Measurements from ENCODE around the gene PMEPA1. TPM values are rescaled to one million over a fixed set of nuclear protein-coding genes. Genes with fewer than 3 reads are reported as not detected.

Gene PMEPA1
- total RNA-seq, 4 donors from 2014 or later = 10.4 to 37.8 (median 17.4) TPM

GRCh38 chr20:57671662-57672061 is 38.2 kb downstream of the PMEPA1 start:
- no peaks in the 10 kb centered on the region for H3K9me3 ChIP-seq
- H3K36me3 ChIP-seq = no peaks in the 10 kb centered on the region
- no peak overlapping the region for H3K27ac ChIP-seq (replicated peaks in 1 of 4)
- no peak for DNase-seq (ENCODE audit: extremely low spot score)
- H3K27me3 ChIP-seq = no peaks in the 10 kb centered on the region
- peaks cover 36 to 76% (median 58%) of the 10 kb centered on the region in 4 donors for H3K4me1 ChIP-seq
- TF ChIP-seq POLR2A (IDR thresholded peaks at IDR 0.05; ENCODE audit: low read depth) (no peak), EP300 (IDR thresholded peaks at IDR 0.05) (no peak), POLR2AphosphoS5 (IDR thresholded peaks at IDR 0.05) (no peak), CTCF (IDR thresholded peaks at IDR 0.05) (no peak)
- WGBS = 73% methylated on average over 4 of the region's 4 CpGs
- H3K4me3 ChIP-seq = no peak overlapping the region
- intact Hi-C loops (cut with DNase I) = no loop called here

- intact Hi-C loops (cut with DNase I) = no loop called here
- 87% methylated on average over 10 of the region's 10 CpGs for WGBS
These were observed 38.8 kb downstream of the PMEPA1 start for GRCh38 chr20:57671072-57671391.

GRCh38 chr20:57670288-57671071 is 39.3 kb downstream of the PMEPA1 start:
- 87% methylated on average over 19 of the region's 21 CpGs for WGBS
- no peak for DNase-seq (ENCODE audit: extremely low spot score)
- H3K27me3 ChIP-seq = no peaks in the 10 kb centered on the region
- TF ChIP-seq EP300 (IDR thresholded peaks at IDR 0.05) (no peak), POLR2AphosphoS5 (IDR thresholded peaks at IDR 0.05) (no peak), POLR2A (IDR thresholded peaks at IDR 0.05; ENCODE audit: low read depth) (no peak), CTCF (IDR thresholded peaks at IDR 0.05) (no peak)
- intact Hi-C loops (cut with DNase I) = no loop called here
- no peak overlapping the region for H3K27ac ChIP-seq (replicated peaks in 1 of 4)
- H3K36me3 ChIP-seq = no peaks in the 10 kb centered on the region
- H3K4me1 ChIP-seq = peaks cover 31 to 64% (median 46%) of the 10 kb centered on the region in 4 donors
- H3K4me3 ChIP-seq = no peak overlapping the region
- no peaks in the 10 kb centered on the region for H3K9me3 ChIP-seq

More at GRCh38 chr20:57671072-57671391, 38.8 kb downstream of the PMEPA1 start:
- Histone ChIP-seq H3K4me1 (peaks cover 33 to 70% (median 51%) of the 10 kb centered on the region in 4 donors), H3K27me3 (no peaks in the 10 kb centered on the region), H3K4me3 (no peak overlapping the region), H3K9me3 (no peaks in the 10 kb centered on the region), H3K36me3 (no peaks in the 10 kb centered on the region), H3K27ac (replicated peaks in 1 of 4) (no peak overlapping the region)
- no peak for DNase-seq (ENCODE audit: extremely low spot score)
- TF ChIP-seq POLR2AphosphoS5 (IDR thresholded peaks at IDR 0.05) (no peak), EP300 (IDR thresholded peaks at IDR 0.05) (no peak), CTCF (IDR thresholded peaks at IDR 0.05) (no peak), POLR2A (IDR thresholded peaks at IDR 0.05; ENCODE audit: low read depth) (no peak)

- H3K4me1 ChIP-seq = peaks cover 28 to 60% (median 41%) of the 10 kb centered on the region in 4 donors
- no peak overlapping the region for H3K27ac ChIP-seq (replicated peaks in 1 of 4)
- DNase-seq (ENCODE audit: extremely low spot score) = no peak
- TF ChIP-seq CTCF (IDR thresholded peaks at IDR 0.05) = no peak
- TF ChIP-seq EP300 (IDR thresholded peaks at IDR 0.05) = no peak
- no peak for TF ChIP-seq POLR2AphosphoS5 (IDR thresholded peaks at IDR 0.05)
- TF ChIP-seq POLR2A (IDR thresholded peaks at IDR 0.05; ENCODE audit: low read depth) = no peak
- intact Hi-C loops (cut with DNase I) = no loop called here
- WGBS = 91% methylated on average over 8 of the region's 8 CpGs
- no peaks in the 10 kb centered on the region for H3K9me3 ChIP-seq
- H3K36me3 ChIP-seq = no peaks in the 10 kb centered on the region
- H3K4me3 ChIP-seq = no peak overlapping the region
- no peaks in the 10 kb centered on the region for H3K27me3 ChIP-seq
These were observed 40.2 kb downstream of the PMEPA1 start for GRCh38 chr20:57669632-57670031.
